K562 (cell line): Measurements from ENCODE around the gene THADA. TPM values are rescaled to one million over a fixed set of nuclear protein-coding genes. Genes with fewer than 3 reads are reported as not detected.

Experiments used
- CAMTA2 ChIP-seq: fragments of 250-450 bp; sonication (Bioruptor Pico); conservative IDR thresholded peaks from 2 replicates; pipeline ENCODE4 v1.5.1; 2022
- CBFA2T2 ChIP-seq: fragments of 450-650 bp; conservative IDR thresholded peaks from 2 replicates; pipeline ENCODE4 v1.6.1; 2017; ENCODE audit warnings: mild to moderate bottlenecking
- CHD4 ChIP-seq: fragments of 200-600 bp; sonication (generic); IDR thresholded peaks from 3 replicates; pipeline ENCODE4 v1.6.1; 2012; ENCODE audit warnings: low read depth, mild to moderate bottlenecking, mixed read lengths, low read length, inconsistent platforms; ENCODE audit not compliant: insufficient read depth, insufficient replicate concordance, poor library complexity, severe bottlenecking
- HNRNPL ChIP-seq: fragments of 200-400 bp; formaldehyde crosslinking; IDR thresholded peaks from 2 replicates; pipeline ENCODE4 v1.6.1; 2017; ENCODE audit warnings: low read depth, mild to moderate bottlenecking, low read length
- RAD21 ChIP-seq, 2 experiments: fragments of 250-450 bp in 1 of 2; fragments of 450-650 bp in 1 of 2; sonication (Bioruptor Pico) in 1 of 2; formaldehyde crosslinking in 1 of 2; IDR thresholded peaks in 1 of 2; conservative IDR thresholded peaks in 1 of 2; 2 replicates each; pipeline versions ENCODE4 v1.4.0 to v1.8.0; 2020 to 2022; ENCODE audit warnings: mild to moderate bottlenecking in 2 of 2, moderate library complexity in 1 of 2
- SAP30 ChIP-seq: fragments of 200-600 bp; sonication (generic); IDR thresholded peaks from 2 replicates; pipeline ENCODE4 v1.6.1; 2012; ENCODE audit warnings: borderline replicate concordance, low read depth, mild to moderate bottlenecking, moderate library complexity, low read length, control low read depth, inconsistent platforms; ENCODE audit not compliant: insufficient read depth, poor library complexity, severe bottlenecking
- SREBF2 ChIP-seq: sonication (generic); formaldehyde crosslinking; IDR thresholded peaks from 2 replicates; pipeline ENCODE4 v1.4.0; 2020; ENCODE audit warnings: mild to moderate bottlenecking, missing genetic modification reagents
- SRSF7 ChIP-seq: fragments of 200-400 bp; formaldehyde crosslinking; optimal IDR thresholded peaks from 2 replicates; pipeline ENCODE3; 2017; ENCODE audit warnings: mild to moderate bottlenecking, low read depth, low read length
- STAT5B ChIP-seq: fragments of 250-450 bp; sonication (Bioruptor Pico); IDR thresholded peaks from 2 replicates; pipeline ENCODE4 v1.8.0; 2021; ENCODE audit warnings: mild to moderate bottlenecking, inconsistent platforms
- TAF9B ChIP-seq: fragments of 450-650 bp; IDR thresholded peaks from 2 replicates; pipeline ENCODE4 v1.6.1; 2018; ENCODE audit warnings: mild to moderate bottlenecking; ENCODE audit not compliant: partially characterized antibody
- TRIM24 ChIP-seq, 2 experiments: fragments of 450-650 bp; IDR thresholded peaks; 2 replicates each; pipeline ENCODE4 v1.6.1; 2016
- ZBTB17 ChIP-seq: fragments of 450-650 bp; formaldehyde crosslinking; IDR thresholded peaks from 2 replicates; pipeline ENCODE4 v1.4.0; 2020; ENCODE audit warnings: mild to moderate bottlenecking
- ZC3H11A ChIP-seq: IDR thresholded peaks from 2 replicates; pipeline ENCODE4 v1.6.1; 2012; ENCODE audit warnings: low read depth, low read length, improper control_type of control experiment
- ZFPM2 ChIP-seq: fragments of 250-450 bp; sonication (Bioruptor Pico); IDR thresholded peaks from 2 replicates; pipeline ENCODE4 v1.5.1; 2022; ENCODE audit warnings: mild to moderate bottlenecking
- ZKSCAN1 ChIP-seq: fragments of 150-350 bp; IDR thresholded peaks from 2 replicates; pipeline ENCODE4 v1.6.1; 2016; ENCODE audit warnings: low read depth, low read length
- ZNF239 ChIP-seq: fragments of 250-450 bp; sonication (Bioruptor Pico); IDR thresholded peaks from 2 replicates; pipeline ENCODE4 v1.4.0; 2020; ENCODE audit warnings: mild to moderate bottlenecking
- ZNF354B ChIP-seq: fragments of 250-450 bp; sonication (Bioruptor Pico); IDR thresholded peaks from 2 replicates; pipeline ENCODE4 v1.4.0; 2020
- ZNF79 ChIP-seq: fragments of 250-450 bp; sonication (Bioruptor Pico); IDR thresholded peaks from 2 replicates; pipeline ENCODE4 v1.4.0; 2020; ENCODE audit warnings: low read depth, mild to moderate bottlenecking, moderate library complexity
- ZSCAN29 ChIP-seq: fragments of 450-650 bp; IDR thresholded peaks from 2 replicates; pipeline ENCODE4 v1.6.1; 2017
- ZSCAN32 ChIP-seq: fragments of 450-650 bp; formaldehyde crosslinking; IDR thresholded peaks from 2 replicates; pipeline ENCODE4 v1.4.0; 2020; ENCODE audit warnings: mild to moderate bottlenecking, moderate library complexity
- polyA plus RNA-seq, 8 experiments: library from polyadenylated mRNA; depleted of rRNA in 4 of 8; stranded (reverse) in 5 of 8; unstranded in 3 of 8; fragments of >200 nt; fragmentation: Nextera tagmentation in 2 of 8; fragmentation: Illumina TruSeq in 1 of 8; extraction: Ambion mirVana in 2 of 8; extraction: Trizol in 1 of 8; gene quantifications; 2 replicates each; pipeline versions ENCODE4 v1.2.1 to v1.2.3, GENCODE V29; 2011 to 2014; ENCODE audit warnings: inconsistent platforms in 1 of 8, missing spikeins in 1 of 8
- total RNA-seq, 7 experiments: library from RNA; depleted of rRNA in 6 of 7; stranded (reverse); fragments of >200 nt in 6 of 7; fragmentation: Illumina TruSeq in 2 of 7; extraction: Trizol in 2 of 7; gene quantifications; 2 replicates each; pipeline versions ENCODE4 v1.2.1 to v1.2.3, GENCODE V29; 2011 to 2021; ENCODE audit warnings: low replicate concordance in 1 of 7
- TF ChIP-seq, protein P1 (sequence below): fragments of 250-450 bp; sonication (Bioruptor Pico); IDR thresholded peaks from 2 replicates; pipeline ENCODE4 v1.8.0; 2021; ENCODE audit warnings: mild to moderate bottlenecking, moderate library complexity
- TF ChIP-seq, protein P2 (sequence below): fragments of 450-650 bp; formaldehyde crosslinking; IDR thresholded peaks from 2 replicates; pipeline ENCODE4 v1.4.0; 2020; ENCODE audit warnings: mild to moderate bottlenecking, moderate library complexity

THADA gene
- total and polyA plus RNA-seq, 9 of the 15 experiments (the other 6 are each of a cell fraction or from before 2014, with no cell fraction given), result 17.8 to 34.7 (median 31.9) TPM

- TF ChIP-seq ZNF79 (CRISPR knock-in tag) (no peak), ZSCAN29 (no peak), RAD21 (CRISPR knock-in tag; conservative IDR thresholded peaks at IDR 0.05 in 1 of 2, IDR thresholded peaks at IDR 0.05 in 1 of 2) (no peak), ZBTB17 (CRISPR knock-in tag) (peak; percentile 62; the same call in 1 of the 2 replicates), SAP30 (peak; percentile 75), SRSF7 (no peak), STAT5B (CRISPR knock-in tag) (no peak), ZKSCAN1 (peak; percentile 18; the same call in 1 of the 2 replicates), TRIM24 (IDR thresholded peaks at IDR 0.05) (no peak), ZFPM2 (CRISPR knock-in tag) (0 out of 2 replicates have a peak, but pooled peaks have one; percentile 41), ZSCAN32 (CRISPR knock-in tag) (no peak), CBFA2T2 (peak; percentile 39), ZNF239 (no peak), SREBF2 (CRISPR knock-in tag) (peak; percentile 85; the same call in 1 of the 2 replicates), CAMTA2 (CRISPR knock-in tag) (no peak), ZC3H11A (no peak), CHD4 (no peak), ZNF354B (CRISPR knock-in tag) (no peak), TAF9B (no peak), HNRNPL (0 out of 2 replicates have a peak, but pooled peaks have one; percentile 5)
- TF ChIP-seq, protein P1, sequence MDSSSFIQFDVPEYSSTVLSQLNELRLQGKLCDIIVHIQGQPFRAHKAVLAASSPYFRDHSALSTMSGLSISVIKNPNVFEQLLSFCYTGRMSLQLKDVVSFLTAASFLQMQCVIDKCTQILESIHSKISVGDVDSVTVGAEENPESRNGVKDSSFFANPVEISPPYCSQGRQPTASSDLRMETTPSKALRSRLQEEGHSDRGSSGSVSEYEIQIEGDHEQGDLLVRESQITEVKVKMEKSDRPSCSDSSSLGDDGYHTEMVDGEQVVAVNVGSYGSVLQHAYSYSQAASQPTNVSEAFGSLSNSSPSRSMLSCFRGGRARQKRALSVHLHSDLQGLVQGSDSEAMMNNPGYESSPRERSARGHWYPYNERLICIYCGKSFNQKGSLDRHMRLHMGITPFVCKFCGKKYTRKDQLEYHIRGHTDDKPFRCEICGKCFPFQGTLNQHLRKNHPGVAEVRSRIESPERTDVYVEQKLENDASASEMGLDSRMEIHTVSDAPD, result no peak
- TF ChIP-seq, protein P2, sequence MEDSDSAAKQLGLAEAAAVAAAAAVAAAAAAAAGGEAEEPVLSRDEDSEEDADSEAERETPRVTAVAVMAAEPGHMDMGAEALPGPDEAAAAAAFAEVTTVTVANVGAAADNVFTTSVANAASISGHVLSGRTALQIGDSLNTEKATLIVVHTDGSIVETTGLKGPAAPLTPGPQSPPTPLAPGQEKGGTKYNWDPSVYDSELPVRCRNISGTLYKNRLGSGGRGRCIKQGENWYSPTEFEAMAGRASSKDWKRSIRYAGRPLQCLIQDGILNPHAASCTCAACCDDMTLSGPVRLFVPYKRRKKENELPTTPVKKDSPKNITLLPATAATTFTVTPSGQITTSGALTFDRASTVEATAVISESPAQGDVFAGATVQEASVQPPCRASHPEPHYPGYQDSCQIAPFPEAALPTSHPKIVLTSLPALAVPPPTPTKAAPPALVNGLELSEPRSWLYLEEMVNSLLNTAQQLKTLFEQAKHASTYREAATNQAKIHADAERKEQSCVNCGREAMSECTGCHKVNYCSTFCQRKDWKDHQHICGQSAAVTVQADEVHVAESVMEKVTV (CRISPR knock-in tag), result no peak
These were observed 369.9 kb downstream of the THADA start (continued) for GRCh38 chr2:43225788-43226557.
